Endothelial cell (in vitro differentiated cells): ENCODE data around the gene SYAP1. TPM values are rescaled to one million over a fixed set of nuclear protein-coding genes. Genes with fewer than 3 reads are reported as not detected.

Source experiments
- DNase-seq: peaks from one replicate; pipeline ENCODE4 v3.0.0; 2021; ENCODE audit warnings: low spot score
- H3K27ac Mint-ChIP-seq: one replicate; pipeline ENCODE4 v1.8.0; 2021; ENCODE audit warnings: mixed read lengths, inconsistent platforms; ENCODE audit not compliant: unreplicated experiment
- H3K27me3 Mint-ChIP-seq: one replicate; pipeline ENCODE4 v1.8.0; 2021; ENCODE audit warnings: mild to moderate bottlenecking, moderate library complexity, mixed read lengths, inconsistent platforms; ENCODE audit not compliant: unreplicated experiment
- H3K36me3 Mint-ChIP-seq: one replicate; pipeline ENCODE4 v1.8.0; 2021; ENCODE audit warnings: mild to moderate bottlenecking, low read depth, mixed read lengths, inconsistent platforms; ENCODE audit not compliant: unreplicated experiment
- H3K4me1 Mint-ChIP-seq: one replicate; pipeline ENCODE4 v1.8.0; 2021; ENCODE audit warnings: mild to moderate bottlenecking, mixed read lengths, inconsistent platforms; ENCODE audit not compliant: unreplicated experiment
- H3K4me3 Mint-ChIP-seq: one replicate; pipeline ENCODE4 v1.8.0; 2021; ENCODE audit warnings: mild to moderate bottlenecking, mixed read lengths, inconsistent platforms; ENCODE audit not compliant: unreplicated experiment
- H3K9me3 Mint-ChIP-seq: one replicate; pipeline ENCODE4 v1.8.0; 2021; ENCODE audit warnings: mixed read lengths, inconsistent platforms; ENCODE audit not compliant: unreplicated experiment
- total RNA-seq: library from RNA; stranded (reverse); fragmentation: NEBNext Ultra II Directional; extraction: Animal tissue kit (Norgen Biotek cat#: 25700); gene quantifications from one replicate; pipeline ENCODE4 v1.2.1, GENCODE V29; 2021; ENCODE audit not compliant: unreplicated experiment
- TF ChIP-seq, protein P1 (sequence below): fragments of 200-600 bp; sonication (generic); IDR thresholded peaks from one replicate; pipeline ENCODE4 v1.5.0; 2021; ENCODE audit warnings: antibody characterized with exemption; ENCODE audit not compliant: unreplicated experiment

Gene SYAP1
- total RNA-seq, 1 donor from 2014 or later, result 18.8 TPM

DNA sequence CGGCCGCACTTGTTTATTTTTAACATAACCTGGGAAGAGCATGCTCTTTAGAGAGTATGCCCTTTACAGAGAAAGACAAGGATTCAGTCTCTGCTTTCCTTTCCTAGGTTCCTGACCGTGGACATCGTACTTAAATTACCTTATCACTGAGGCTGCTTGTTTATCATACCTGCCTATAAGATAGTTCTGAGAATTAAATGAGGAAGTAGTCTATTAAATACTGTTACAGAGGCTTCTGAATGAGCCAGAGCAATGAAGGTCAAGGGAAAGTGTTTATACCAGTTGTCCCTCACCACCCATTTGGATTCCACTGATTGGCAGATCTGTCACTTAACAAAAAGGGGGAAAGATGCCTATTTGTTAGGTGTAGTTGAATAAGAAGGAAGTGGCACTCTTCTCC is 76.9 kb downstream of the SYAP1 start:
- H3K4me3 Mint-ChIP-seq, result no peak overlapping the region
- H3K4me1 Mint-ChIP-seq, result no peaks in the 10 kb centered on the region
- no peaks in the 10 kb centered on the region for H3K36me3 Mint-ChIP-seq
- TF ChIP-seq, protein P1, sequence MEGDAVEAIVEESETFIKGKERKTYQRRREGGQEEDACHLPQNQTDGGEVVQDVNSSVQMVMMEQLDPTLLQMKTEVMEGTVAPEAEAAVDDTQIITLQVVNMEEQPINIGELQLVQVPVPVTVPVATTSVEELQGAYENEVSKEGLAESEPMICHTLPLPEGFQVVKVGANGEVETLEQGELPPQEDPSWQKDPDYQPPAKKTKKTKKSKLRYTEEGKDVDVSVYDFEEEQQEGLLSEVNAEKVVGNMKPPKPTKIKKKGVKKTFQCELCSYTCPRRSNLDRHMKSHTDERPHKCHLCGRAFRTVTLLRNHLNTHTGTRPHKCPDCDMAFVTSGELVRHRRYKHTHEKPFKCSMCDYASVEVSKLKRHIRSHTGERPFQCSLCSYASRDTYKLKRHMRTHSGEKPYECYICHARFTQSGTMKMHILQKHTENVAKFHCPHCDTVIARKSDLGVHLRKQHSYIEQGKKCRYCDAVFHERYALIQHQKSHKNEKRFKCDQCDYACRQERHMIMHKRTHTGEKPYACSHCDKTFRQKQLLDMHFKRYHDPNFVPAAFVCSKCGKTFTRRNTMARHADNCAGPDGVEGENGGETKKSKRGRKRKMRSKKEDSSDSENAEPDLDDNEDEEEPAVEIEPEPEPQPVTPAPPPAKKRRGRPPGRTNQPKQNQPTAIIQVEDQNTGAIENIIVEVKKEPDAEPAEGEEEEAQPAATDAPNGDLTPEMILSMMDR, result no peak
- H3K9me3 Mint-ChIP-seq, result no peaks in the 10 kb centered on the region
- H3K27ac Mint-ChIP-seq, result no peak overlapping the region
- no peaks in the 10 kb centered on the region for H3K27me3 Mint-ChIP-seq
- no peak for DNase-seq

DNA sequence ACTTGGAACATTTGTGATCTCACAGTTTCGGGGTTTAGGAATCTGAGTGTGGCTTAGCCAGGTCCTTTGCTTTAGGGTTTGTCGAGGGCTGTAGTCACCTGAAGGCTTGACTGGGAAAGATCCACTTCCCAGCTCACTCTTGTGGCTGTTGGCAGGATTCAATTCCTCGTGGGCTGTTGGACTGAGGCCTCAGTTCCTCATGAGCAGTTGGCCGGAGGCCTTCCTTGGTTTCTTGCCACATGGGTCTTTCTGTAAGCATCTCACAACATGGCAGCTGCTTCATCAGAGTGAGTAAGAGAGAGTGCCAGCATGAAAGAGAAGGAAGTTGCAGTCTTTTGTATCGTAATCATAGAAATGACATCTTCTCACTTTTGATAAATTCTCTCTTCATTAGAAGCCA is 77.9 kb downstream of the SYAP1 start:
- H3K27ac Mint-ChIP-seq, result no peak overlapping the region
- no peaks in the 10 kb centered on the region for H3K9me3 Mint-ChIP-seq
- H3K36me3 Mint-ChIP-seq, result no peaks in the 10 kb centered on the region
- TF ChIP-seq, protein P1, result no peak
- no peak for DNase-seq
- H3K4me1 Mint-ChIP-seq, result no peaks in the 10 kb centered on the region
- H3K4me3 Mint-ChIP-seq, result no peak overlapping the region
- H3K27me3 Mint-ChIP-seq, result no peaks in the 10 kb centered on the region

DNA sequence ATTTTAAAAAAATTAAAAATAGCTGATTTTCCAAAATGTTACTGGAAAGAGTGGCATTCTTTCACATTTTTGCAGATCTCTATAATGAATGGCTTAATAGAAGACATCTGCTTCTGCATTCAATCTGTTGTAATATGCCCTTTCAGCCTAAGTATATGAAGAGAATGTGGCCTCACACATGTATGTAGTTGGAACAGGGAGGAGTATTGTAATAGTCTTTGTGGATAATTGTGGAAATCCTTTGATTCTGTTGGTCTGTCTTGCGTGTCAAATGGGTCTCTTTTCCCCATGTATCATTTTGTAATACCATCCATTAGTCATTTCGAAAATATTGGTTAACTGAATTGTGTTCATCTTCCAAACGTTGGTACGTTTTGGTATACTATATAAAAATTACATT is 78.4 kb downstream of the SYAP1 start:
- Mint-ChIP-seq H3K36me3 (no peaks in the 10 kb centered on the region), H3K27ac (no peak overlapping the region), H3K4me1 (no peaks in the 10 kb centered on the region), H3K27me3 (no peaks in the 10 kb centered on the region), H3K4me3 (no peak overlapping the region), H3K9me3 (no peaks in the 10 kb centered on the region)
- no peak for DNase-seq
- TF ChIP-seq, protein P1, result no peak

DNA sequence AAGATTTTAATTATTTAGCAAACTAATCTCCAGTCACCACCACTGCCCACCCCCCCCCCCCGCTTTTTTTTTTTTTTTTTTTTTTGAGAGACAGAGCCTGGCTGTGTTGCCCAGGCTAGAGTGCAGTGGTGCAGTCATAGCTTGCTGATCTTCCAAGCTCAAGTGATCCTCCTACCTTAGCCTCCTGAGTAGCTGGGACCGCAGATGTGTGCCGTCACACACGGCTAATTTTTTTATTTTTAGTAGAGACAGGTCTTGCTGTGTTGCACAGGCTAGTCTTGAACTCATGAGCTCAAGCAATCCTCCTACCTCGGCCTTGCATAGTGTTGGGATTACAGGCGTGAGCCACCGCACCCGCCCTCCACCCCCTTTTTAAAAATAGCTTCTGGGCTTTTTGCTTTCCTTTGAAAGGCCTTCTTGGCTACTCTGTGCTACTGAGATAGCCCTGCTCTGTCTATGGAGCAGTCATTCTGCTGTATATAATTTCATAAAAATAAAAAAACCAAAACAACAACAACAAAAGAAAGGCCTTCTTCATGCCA is 85.6 kb downstream of the SYAP1 start:
- Mint-ChIP-seq H3K9me3 (no peaks in the 10 kb centered on the region), H3K27ac (no peak overlapping the region), H3K4me3 (no peak overlapping the region), H3K27me3 (no peaks in the 10 kb centered on the region), H3K36me3 (no peaks in the 10 kb centered on the region), H3K4me1 (peaks cover 5% of the 10 kb centered on the region)
- DNase-seq, result no peak
- TF ChIP-seq, protein P1, result no peak

DNA sequence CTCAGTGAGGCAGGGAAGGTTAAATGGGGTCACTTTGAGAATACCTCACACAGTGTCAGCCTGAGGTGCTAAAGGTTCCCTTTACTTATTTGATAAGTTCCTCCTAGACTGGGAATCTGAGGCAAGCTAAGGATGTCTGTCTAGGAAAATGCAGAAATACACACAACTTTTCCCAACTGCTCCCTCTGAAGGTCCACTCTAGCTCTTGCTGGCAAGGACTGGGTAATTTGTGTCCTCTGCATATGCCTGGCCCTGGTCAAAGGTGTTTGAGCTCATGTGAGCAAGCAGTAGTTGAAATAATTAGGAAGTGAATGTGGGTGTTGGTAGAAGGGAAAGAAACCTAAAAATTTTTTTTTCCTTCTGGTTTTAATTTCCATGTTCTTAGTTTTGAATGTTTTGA is 88.1 kb downstream of the SYAP1 start:
- no peak overlapping the region for H3K4me3 Mint-ChIP-seq
- TF ChIP-seq, protein P1, result no peak
- H3K27me3 Mint-ChIP-seq, result no peaks in the 10 kb centered on the region
- H3K36me3 Mint-ChIP-seq, result no peaks in the 10 kb centered on the region
- peak; percentile 15 for DNase-seq
- peaks cover 5% of the 10 kb centered on the region for H3K4me1 Mint-ChIP-seq
- no peaks in the 10 kb centered on the region for H3K9me3 Mint-ChIP-seq
- no peak overlapping the region for H3K27ac Mint-ChIP-seq
